ENCODE data around the gene SEC16A. TPM values are rescaled to one million over a fixed set of nuclear protein-coding genes. Genes with fewer than 3 reads are reported as not detected.

SEC16A gene
- total RNA-seq, 2 donors from 2014 or later = 35.3 to 75.8 TPM

DNA sequence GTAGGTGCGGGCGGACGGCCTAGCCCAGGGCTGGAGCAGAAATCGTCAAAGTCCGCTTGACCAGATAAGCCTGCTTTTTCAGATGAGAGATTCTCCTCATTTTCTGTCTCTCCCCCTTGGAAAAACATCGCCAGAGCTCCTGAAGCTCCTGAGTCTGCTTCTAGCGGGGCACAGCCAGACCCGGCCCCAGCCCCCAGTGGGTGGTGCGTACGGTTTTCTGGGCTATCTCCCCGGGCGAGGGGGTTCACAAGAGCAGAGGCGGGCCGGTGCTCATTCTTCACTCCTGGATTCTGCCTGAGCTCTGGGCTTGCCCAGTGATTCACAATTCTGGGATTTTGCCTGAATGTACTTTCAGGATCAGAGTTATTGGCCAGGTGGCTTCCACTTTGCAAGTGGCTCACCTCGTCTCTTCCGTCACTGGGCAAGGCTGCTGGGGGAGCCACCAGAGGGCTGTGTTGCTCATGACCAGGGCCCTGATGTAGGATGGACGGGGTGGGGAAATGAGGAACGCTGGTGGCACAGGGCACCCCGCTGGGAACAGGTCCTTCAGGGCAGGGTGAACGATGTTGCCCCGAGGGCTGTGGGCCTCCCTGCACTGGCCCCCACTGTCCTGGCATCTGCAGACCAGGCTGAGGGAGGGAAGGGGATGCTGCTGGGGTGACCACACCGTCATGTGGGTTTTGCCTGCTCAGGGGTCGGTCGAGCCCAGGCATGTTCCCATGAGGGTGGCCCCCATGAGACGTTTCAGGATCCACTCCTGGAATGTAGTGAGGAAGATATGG is 6.3 kb downstream of the SEC16A start:
- TF ChIP-seq POLR2A (IDR thresholded peaks at IDR 0.05) = no peak
- TF ChIP-seq, protein P1, sequence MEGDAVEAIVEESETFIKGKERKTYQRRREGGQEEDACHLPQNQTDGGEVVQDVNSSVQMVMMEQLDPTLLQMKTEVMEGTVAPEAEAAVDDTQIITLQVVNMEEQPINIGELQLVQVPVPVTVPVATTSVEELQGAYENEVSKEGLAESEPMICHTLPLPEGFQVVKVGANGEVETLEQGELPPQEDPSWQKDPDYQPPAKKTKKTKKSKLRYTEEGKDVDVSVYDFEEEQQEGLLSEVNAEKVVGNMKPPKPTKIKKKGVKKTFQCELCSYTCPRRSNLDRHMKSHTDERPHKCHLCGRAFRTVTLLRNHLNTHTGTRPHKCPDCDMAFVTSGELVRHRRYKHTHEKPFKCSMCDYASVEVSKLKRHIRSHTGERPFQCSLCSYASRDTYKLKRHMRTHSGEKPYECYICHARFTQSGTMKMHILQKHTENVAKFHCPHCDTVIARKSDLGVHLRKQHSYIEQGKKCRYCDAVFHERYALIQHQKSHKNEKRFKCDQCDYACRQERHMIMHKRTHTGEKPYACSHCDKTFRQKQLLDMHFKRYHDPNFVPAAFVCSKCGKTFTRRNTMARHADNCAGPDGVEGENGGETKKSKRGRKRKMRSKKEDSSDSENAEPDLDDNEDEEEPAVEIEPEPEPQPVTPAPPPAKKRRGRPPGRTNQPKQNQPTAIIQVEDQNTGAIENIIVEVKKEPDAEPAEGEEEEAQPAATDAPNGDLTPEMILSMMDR (IDR thresholded peaks at IDR 0.05) = no peak
- 88% methylated on average over 19 to 24 of the region's 25 CpGs for WGBS, 2 donors
- intact Hi-C loops (cut with DNase I) = no loop called here
- no peaks in the 10 kb centered on the region for H3K9me3 ChIP-seq
- H3K27me3 ChIP-seq = no peaks in the 10 kb centered on the region
- no peak overlapping the region for H3K27ac ChIP-seq
- ATAC-seq (no peak), DNase-seq (no peak)
- no peak overlapping the region for H3K4me3 ChIP-seq
- H3K36me3 ChIP-seq (replicated peaks in 1 of 2; ENCODE audit: insufficient read depth in 1 of 2, low read depth in 2 of 2) = peaks cover 11 to 18% of the 10 kb centered on the region in 2 donors
- peaks cover 32% of the 10 kb centered on the region for H3K4me1 ChIP-seq

DNA sequence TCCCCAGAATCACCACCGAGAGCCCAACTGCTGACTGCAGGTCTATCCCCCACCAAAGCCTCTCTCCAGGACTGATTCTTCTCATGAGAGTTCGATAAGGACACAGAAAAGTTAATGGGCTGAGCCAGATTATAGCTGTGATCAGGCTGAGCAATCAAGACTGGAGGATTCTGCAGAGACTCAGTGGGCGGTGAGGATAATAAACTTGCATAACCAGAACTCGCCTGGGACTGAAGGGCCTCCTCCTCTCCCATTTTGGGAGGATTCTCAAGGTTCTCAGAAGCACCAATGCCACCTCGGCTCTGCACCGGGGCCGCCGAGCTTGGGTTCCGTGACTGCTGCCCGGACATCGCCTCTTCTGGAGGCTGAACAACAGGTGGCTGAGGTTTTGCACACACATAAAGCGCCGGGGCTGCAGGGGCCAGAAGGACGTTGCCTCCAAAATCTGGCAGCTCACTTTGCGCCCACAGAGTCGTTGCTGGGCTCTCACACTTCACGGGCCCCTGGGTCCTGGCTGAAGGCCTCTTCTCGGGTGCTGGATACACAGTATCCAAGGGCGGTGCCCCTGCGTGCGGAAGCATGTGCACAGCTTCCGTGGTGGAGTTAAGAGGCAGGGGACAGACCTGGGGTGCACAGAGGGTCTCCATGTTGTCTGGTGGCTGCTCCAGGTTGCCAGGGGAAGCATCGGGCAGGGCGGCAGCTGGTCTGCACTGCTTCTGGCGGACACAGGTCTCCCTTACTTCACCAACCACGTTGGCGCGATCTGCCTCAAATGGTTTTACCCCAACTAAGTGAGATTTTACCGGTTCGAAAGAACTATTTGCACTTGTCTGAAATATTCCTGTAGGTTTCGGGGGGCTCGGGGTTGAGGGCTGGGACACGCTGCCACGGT is 7.6 kb downstream of the SEC16A start:
- H3K27me3 ChIP-seq = no peaks in the 10 kb centered on the region

DNA sequence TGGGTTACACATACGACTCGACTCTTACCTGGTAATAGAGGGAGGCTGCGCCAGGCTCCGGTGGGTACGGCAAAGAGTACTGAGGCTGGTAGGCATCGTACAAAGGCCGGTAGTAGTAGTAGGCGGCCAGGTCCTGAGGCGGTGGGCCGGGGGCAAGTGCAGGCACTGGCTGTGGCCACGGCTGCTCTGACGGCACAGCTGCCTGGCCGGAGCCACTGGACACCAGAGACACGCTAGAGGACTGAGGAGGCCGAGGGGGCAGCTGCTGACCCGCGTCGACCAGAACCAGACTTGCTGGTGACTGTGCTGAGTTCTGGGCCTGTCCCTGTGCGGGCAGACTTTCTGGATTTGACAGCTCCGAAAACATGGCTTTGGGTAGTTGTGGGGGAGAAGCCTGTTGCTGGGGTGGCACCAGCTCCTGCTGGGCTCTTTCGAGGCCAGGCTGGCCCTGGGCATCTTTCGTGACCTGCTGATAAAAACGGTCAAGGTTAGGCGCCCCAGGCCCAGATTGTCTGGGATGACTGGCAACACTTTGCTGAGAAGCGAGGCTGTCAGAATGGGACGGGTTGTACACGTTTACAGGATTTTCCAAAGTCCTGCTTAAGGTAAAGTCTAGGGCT is 8.7 kb downstream of the SEC16A start:
- Histone ChIP-seq H3K36me3 (replicated peaks in 1 of 2; ENCODE audit: insufficient read depth in 1 of 2, low read depth in 2 of 2) (peaks cover 11 to 20% of the 10 kb centered on the region in 2 donors), H3K27me3 (no peaks in the 10 kb centered on the region), H3K4me1 (peaks cover 8% of the 10 kb centered on the region), H3K9me3 (no peaks in the 10 kb centered on the region), H3K4me3 (no peak overlapping the region), H3K27ac (no peak overlapping the region)
- TF ChIP-seq, protein P1 (IDR thresholded peaks at IDR 0.05) = no peak
- no peak for TF ChIP-seq POLR2A (IDR thresholded peaks at IDR 0.05)
- no peak for DNase-seq
- intact Hi-C loops (cut with DNase I) = no loop called here
- WGBS, 2 donors = 89 to 98% methylated on average over 7 to 26 of the region's 27 CpGs
- ATAC-seq = no peak

More for the DNA sequence above, 7.6 kb downstream of the SEC16A start:
- ATAC-seq (no peak), DNase-seq (no peak)
- WGBS, 2 donors = 91% methylated on average over 28 to 34 of the region's 34 CpGs
- intact Hi-C loops (cut with DNase I) = no loop called here
- Histone ChIP-seq H3K9me3 (no peaks in the 10 kb centered on the region), H3K4me1 (peaks cover 18% of the 10 kb centered on the region), H3K27ac (no peak overlapping the region), H3K4me3 (no peak overlapping the region), H3K36me3 (replicated peaks in 1 of 2; ENCODE audit: insufficient read depth in 1 of 2, low read depth in 2 of 2) (peaks cover 11 to 20% of the 10 kb centered on the region in 2 donors)
- TF ChIP-seq POLR2A (IDR thresholded peaks at IDR 0.05) = no peak
- TF ChIP-seq, protein P1 (IDR thresholded peaks at IDR 0.05) = no peak

DNA sequence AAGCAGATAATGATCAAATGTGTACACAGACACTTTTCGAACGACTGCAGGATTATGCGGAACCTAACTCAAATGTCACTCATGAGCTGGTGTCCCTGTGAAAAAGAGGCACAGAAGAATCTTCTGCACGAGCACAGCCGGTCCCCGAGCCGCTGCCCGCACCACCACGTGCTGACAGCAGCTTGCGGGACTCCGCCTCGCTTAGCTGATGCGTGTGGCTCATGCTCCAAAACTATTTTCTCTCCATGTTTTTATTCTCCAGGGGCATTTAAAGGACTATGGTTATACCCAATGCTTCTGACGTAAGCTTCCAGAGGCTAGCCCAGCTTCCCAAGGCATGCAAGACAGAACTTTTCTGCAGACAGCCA is 9.5 kb downstream of the SEC16A start:
- Histone ChIP-seq H3K4me3 (no peak overlapping the region), H3K27me3 (no peaks in the 10 kb centered on the region), H3K36me3 (replicated peaks in 1 of 2; ENCODE audit: insufficient read depth in 1 of 2, low read depth in 2 of 2) (peaks cover 11 to 20% of the 10 kb centered on the region in 2 donors), H3K27ac (no peak overlapping the region), H3K9me3 (no peaks in the 10 kb centered on the region), H3K4me1 (peaks cover under 1% of the 10 kb centered on the region)
- intact Hi-C loops (cut with DNase I) = no loop called here
- no peak for ATAC-seq
- no peak for DNase-seq
- WGBS, 2 donors = 82 to 87% methylated on average over 14 of the region's 14 CpGs
- TF ChIP-seq POLR2A (IDR thresholded peaks at IDR 0.05) = no peak
- TF ChIP-seq, protein P1 (IDR thresholded peaks at IDR 0.05) = no peak

All from body of pancreas (tissue), 4 donors.